Measurements from ENCODE around the gene CHMP5.

CHMP5 gene

GRCh38 chr9:33254211-33254610 lies 10.6 kb upstream of the CHMP5 start:
- peaks cover 17% of the 10 kb centered on the region for H3K36me3 ChIP-seq (ENCODE audit: insufficient read depth, low read length)
- no peak overlapping the region for H3K9ac ChIP-seq (ENCODE audit: low read depth, low read length)
- no peaks in the 10 kb centered on the region for H3K9me3 ChIP-seq (ENCODE audit: control insufficient read depth, insufficient read depth, low read length)
- no peaks in the 10 kb centered on the region for H3K4me1 ChIP-seq (ENCODE audit: insufficient read depth, low read length)

- Histone ChIP-seq H3K36me3 (ENCODE audit: insufficient read depth, low read length) (peaks cover 25% of the 10 kb centered on the region), H3K4me1 (ENCODE audit: insufficient read depth, low read length) (no peaks in the 10 kb centered on the region), H3K9ac (ENCODE audit: low read depth, low read length) (no peak overlapping the region), H3K9me3 (ENCODE audit: control insufficient read depth, insufficient read depth, low read length) (no peaks in the 10 kb centered on the region)
These were observed 9.8 kb upstream of the CHMP5 start for GRCh38 chr9:33255014-33255413.

- Histone ChIP-seq H3K9me3 (ENCODE audit: control insufficient read depth, insufficient read depth, low read length) (no peaks in the 10 kb centered on the region), H3K4me1 (ENCODE audit: insufficient read depth, low read length) (no peaks in the 10 kb centered on the region), H3K36me3 (ENCODE audit: insufficient read depth, low read length) (peaks cover 25% of the 10 kb centered on the region)
These were observed 9.4 kb upstream of the CHMP5 start for GRCh38 chr9:33255471-33255870.

GRCh38 chr9:33256236-33256635 lies 8.6 kb upstream of the CHMP5 start:
- Histone ChIP-seq H3K9ac (ENCODE audit: low read depth, low read length) (no peak overlapping the region), H3K4me1 (ENCODE audit: insufficient read depth, low read length) (no peaks in the 10 kb centered on the region), H3K36me3 (ENCODE audit: insufficient read depth, low read length) (peaks cover 25% of the 10 kb centered on the region), H3K9me3 (ENCODE audit: control insufficient read depth, insufficient read depth, low read length) (no peaks in the 10 kb centered on the region)

More at GRCh38 chr9:33255471-33255870, 9.4 kb upstream of the CHMP5 start:
- H3K9ac ChIP-seq (ENCODE audit: low read depth, low read length): no peak overlapping the region

GRCh38 chr9:33257276-33257675 lies 7.6 kb upstream of the CHMP5 start:
- H3K9me3 ChIP-seq (ENCODE audit: control insufficient read depth, insufficient read depth, low read length): no peaks in the 10 kb centered on the region
- no peaks in the 10 kb centered on the region for H3K4me1 ChIP-seq (ENCODE audit: insufficient read depth, low read length)
- no peak overlapping the region for H3K9ac ChIP-seq (ENCODE audit: low read depth, low read length)
- peaks cover 27% of the 10 kb centered on the region for H3K36me3 ChIP-seq (ENCODE audit: insufficient read depth, low read length)

- peaks cover 18% of the 10 kb centered on the region for H3K36me3 ChIP-seq (ENCODE audit: insufficient read depth, low read length)
- no peak overlapping the region for H3K9ac ChIP-seq (ENCODE audit: low read depth, low read length)
- H3K4me1 ChIP-seq (ENCODE audit: insufficient read depth, low read length): no peaks in the 10 kb centered on the region
- no peaks in the 10 kb centered on the region for H3K9me3 ChIP-seq (ENCODE audit: control insufficient read depth, insufficient read depth, low read length)
These were observed 4.5 kb upstream of the CHMP5 start for GRCh38 chr9:33260372-33260771.

- Histone ChIP-seq H3K36me3 (ENCODE audit: insufficient read depth, low read length) (peaks cover 14% of the 10 kb centered on the region), H3K4me1 (ENCODE audit: insufficient read depth, low read length) (no peaks in the 10 kb centered on the region), H3K9ac (ENCODE audit: low read depth, low read length) (peak overlapping the region; percentile 97), H3K9me3 (ENCODE audit: control insufficient read depth, insufficient read depth, low read length) (no peaks in the 10 kb centered on the region)
These were observed 1.5 kb upstream of the CHMP5 start for GRCh38 chr9:33263131-33264002.

GRCh38 chr9:33264003-33264472 lies 811 bp upstream of the CHMP5 start:
- Histone ChIP-seq H3K9me3 (ENCODE audit: control insufficient read depth, insufficient read depth, low read length) (no peaks in the 10 kb centered on the region), H3K4me1 (ENCODE audit: insufficient read depth, low read length) (no peaks in the 10 kb centered on the region), H3K36me3 (ENCODE audit: insufficient read depth, low read length) (peaks cover 14% of the 10 kb centered on the region), H3K9ac (ENCODE audit: low read depth, low read length) (peak overlapping the region; percentile 97)

DNA sequence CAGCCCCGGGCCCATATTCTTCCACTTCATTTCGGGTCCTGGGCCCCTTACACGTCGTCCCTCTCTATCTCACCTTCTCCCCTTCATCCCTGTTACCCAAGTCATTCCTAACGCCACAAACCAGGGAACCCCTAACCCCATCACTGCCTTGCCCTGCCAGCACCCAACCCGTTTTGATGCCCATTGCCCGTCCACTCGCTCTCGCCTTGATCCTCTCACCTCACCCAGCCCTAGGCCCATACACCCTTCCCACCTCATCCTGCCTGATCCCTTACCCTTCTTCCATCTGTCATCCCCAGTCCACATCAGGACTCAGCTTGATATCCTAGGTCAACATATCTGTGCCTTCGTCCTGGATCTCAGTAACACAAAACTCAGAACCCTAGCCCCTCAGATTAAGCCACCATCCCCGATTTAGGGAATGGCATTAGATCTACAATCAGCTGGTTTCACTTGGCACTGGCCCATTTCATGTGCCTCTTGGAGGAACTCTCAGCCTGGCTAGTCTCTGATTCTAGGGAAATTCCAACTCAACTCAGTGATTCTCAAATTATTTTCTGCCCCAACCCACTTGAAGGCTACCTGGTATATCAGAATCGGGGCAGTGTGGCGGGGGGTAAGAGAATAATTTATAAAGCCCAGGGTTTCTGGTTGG lies 489 bp downstream of the CHMP5 start:
- Histone ChIP-seq H3K4me1 (ENCODE audit: insufficient read depth, low read length) (no peaks in the 10 kb centered on the region), H3K36me3 (ENCODE audit: insufficient read depth, low read length) (peaks cover 6% of the 10 kb centered on the region), H3K9ac (ENCODE audit: low read depth, low read length) (peak overlapping the region; percentile 97), H3K9me3 (ENCODE audit: control insufficient read depth, insufficient read depth, low read length) (no peaks in the 10 kb centered on the region)

DNA sequence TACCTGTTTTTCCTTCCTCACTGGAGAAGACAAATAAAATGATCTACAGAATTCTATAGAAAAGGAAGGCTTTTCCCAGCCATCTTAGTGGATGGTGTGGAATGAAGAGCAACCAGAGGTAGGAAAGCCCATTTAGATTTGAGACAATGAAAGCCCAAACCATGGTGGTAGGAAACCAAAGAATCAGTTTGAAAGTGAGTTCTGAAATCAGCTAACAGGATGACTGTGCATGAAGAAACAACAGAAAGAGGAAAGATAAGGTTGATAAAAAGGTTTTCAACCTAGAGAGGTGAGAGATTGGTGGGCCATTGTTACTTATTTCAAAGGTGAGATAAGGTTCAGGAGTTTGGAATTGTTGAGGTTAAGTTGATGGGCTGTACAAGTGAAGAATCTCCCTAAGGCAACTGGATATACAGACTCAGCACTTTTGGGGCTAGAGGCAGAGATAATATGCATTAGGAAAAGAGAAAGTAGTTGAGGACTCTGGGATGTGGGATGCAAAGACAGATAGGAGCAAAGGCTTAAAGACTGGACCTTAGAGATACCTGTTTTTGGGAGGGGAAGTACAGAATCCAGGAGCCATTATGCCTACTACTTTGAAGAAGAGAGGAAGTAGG lies 2.4 kb downstream of the CHMP5 start:
- peaks cover 6% of the 10 kb centered on the region for H3K36me3 ChIP-seq (ENCODE audit: insufficient read depth, low read length)
- H3K9ac ChIP-seq (ENCODE audit: low read depth, low read length): no peak overlapping the region
- H3K9me3 ChIP-seq (ENCODE audit: control insufficient read depth, insufficient read depth, low read length): no peaks in the 10 kb centered on the region
- no peaks in the 10 kb centered on the region for H3K4me1 ChIP-seq (ENCODE audit: insufficient read depth, low read length)

DNA sequence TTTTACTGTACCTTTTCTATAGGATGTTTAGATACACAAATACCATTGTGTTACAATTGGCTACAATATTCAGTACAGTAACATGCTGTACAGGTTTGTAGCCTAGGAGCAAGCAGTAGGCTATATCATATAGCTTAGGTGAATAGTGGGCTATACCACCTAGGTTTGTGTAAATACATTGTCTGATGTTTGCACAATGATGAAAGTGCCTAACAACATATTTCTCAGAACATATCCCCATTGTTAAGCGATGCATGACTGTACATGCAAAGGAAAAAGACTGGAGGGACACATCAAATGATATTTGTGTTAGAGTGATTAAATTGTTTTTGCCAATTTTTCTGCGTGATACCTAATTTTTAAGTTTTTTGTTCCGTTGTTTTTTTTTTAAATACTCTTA lies 5.3 kb downstream of the CHMP5 start:
- H3K4me1 ChIP-seq (ENCODE audit: insufficient read depth, low read length): no peaks in the 10 kb centered on the region
- no peak overlapping the region for H3K9ac ChIP-seq (ENCODE audit: low read depth, low read length)
- H3K9me3 ChIP-seq (ENCODE audit: control insufficient read depth, insufficient read depth, low read length): no peaks in the 10 kb centered on the region
- H3K36me3 ChIP-seq (ENCODE audit: insufficient read depth, low read length): peaks cover 9% of the 10 kb centered on the region

DNA sequence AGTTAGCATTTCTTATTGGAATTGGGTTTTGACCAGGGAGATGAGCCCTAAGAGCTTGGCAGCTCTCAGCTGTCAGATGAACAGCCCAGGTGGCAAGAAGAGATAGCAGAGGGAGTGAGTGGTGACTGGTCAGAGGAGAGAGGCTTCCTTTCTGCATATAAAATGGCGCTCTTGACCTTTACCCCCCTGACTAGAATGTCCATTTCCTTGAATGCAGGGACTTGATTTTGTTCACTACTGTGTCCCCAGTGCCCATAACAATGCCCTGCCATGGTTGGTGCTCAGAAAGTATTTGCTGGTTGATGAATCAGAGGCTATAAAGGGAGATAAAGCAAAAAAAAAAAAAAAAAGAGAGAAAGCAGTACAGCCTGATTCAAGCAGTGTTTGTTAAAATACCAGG lies 7.2 kb downstream of the CHMP5 start:
- Histone ChIP-seq H3K4me1 (ENCODE audit: insufficient read depth, low read length) (no peaks in the 10 kb centered on the region), H3K9me3 (ENCODE audit: control insufficient read depth, insufficient read depth, low read length) (no peaks in the 10 kb centered on the region), H3K36me3 (ENCODE audit: insufficient read depth, low read length) (peaks cover 13% of the 10 kb centered on the region), H3K9ac (ENCODE audit: low read depth, low read length) (no peak overlapping the region)

DNA sequence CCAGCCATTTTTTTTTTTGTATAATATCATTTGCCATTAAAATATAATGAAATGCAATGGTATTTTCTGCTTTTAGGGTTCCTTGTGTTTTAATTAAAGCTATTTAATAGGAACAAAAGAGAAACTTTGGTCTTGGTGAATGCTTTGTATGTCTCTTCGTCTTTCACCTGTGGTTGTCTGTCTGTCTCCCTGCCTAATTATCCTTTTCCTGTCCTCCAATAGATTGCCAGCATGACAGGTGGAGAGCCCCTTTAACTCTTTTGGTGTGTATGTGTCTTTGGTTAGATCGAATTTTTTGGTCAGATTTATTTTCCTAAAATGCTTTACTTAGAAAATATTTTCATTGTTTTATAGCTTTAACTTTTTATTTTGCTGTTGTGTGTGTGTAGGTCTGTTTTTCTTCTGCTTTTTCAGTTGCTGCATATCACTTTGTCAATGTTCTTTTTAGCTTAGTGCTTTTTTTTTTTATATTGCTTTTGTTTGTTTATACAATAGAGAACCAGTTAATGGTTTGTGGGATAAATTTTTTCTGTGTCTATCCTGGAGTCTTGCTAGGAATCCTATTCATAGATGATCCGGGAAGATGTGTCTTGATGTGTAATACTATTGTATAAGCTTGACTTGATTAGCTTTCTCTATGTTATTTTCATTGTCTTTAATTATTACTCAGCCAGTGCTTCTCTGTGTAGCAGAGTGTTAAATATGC lies 8.6 kb downstream of the CHMP5 start:
- H3K9me3 ChIP-seq (ENCODE audit: control insufficient read depth, insufficient read depth, low read length): no peaks in the 10 kb centered on the region
- no peaks in the 10 kb centered on the region for H3K4me1 ChIP-seq (ENCODE audit: insufficient read depth, low read length)
- no peak overlapping the region for H3K9ac ChIP-seq (ENCODE audit: low read depth, low read length)
- peaks cover 17% of the 10 kb centered on the region for H3K36me3 ChIP-seq (ENCODE audit: insufficient read depth, low read length)

DNA sequence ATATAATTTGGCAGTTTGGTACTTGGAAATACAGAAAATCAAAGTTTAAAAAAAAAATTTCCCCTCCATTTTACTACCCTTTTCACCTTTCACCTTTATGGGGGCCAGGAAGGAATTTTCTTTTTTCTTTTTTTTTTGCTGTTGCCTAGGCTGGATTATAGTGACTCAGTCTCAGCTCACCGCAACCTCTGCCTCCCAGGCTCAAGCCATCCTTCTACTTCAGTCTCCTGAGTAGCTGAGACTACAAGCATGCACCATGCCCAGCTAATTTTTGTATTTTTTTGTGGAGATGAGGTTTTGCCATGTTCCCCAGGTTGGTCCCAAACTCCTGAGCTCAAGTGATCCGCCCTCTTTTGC lies 9.1 kb downstream of the CHMP5 start:
- H3K9me3 ChIP-seq (ENCODE audit: control insufficient read depth, insufficient read depth, low read length): no peaks in the 10 kb centered on the region
- H3K9ac ChIP-seq (ENCODE audit: low read depth, low read length): no peak overlapping the region
- no peaks in the 10 kb centered on the region for H3K4me1 ChIP-seq (ENCODE audit: insufficient read depth, low read length)
- peaks cover 17% of the 10 kb centered on the region for H3K36me3 ChIP-seq (ENCODE audit: insufficient read depth, low read length)
